Measurements from ENCODE around the gene C9orf78. TPM values are rescaled to one million over a fixed set of nuclear protein-coding genes. Genes with fewer than 3 reads are reported as not detected.

C9orf78 gene
- total RNA-seq, 1 donor from 2014 or later = 77.3 TPM

DNA sequence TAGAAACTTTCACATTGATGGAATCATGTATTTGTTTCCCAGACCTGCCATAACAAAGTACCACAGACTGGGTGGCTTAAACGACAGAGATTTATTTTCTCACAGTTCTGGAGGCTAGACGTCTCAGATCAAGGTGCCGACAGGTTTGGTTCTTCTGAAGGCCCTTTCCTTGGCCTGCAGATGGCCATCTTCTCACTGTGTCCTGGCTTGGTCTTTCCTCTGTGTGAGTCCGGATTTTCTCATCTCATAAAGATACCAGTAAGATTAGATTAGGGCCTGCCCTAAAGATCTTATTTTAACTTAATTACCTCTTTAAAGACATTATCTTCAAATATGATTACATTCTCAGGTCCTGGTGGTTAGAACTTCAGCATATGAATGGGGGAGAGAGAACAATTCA, 6.0 kb upstream of the C9orf78 start:
- H3K36me3 ChIP-seq (ENCODE audit: control insufficient read depth, insufficient read depth, low read length) = no peaks in the 10 kb centered on the region
- no peak for DNase-seq (ENCODE audit: low read depth)
- H3K4me3 ChIP-seq (ENCODE audit: low read depth, low read length) = no peak overlapping the region
- TF ChIP-seq, protein P1, sequence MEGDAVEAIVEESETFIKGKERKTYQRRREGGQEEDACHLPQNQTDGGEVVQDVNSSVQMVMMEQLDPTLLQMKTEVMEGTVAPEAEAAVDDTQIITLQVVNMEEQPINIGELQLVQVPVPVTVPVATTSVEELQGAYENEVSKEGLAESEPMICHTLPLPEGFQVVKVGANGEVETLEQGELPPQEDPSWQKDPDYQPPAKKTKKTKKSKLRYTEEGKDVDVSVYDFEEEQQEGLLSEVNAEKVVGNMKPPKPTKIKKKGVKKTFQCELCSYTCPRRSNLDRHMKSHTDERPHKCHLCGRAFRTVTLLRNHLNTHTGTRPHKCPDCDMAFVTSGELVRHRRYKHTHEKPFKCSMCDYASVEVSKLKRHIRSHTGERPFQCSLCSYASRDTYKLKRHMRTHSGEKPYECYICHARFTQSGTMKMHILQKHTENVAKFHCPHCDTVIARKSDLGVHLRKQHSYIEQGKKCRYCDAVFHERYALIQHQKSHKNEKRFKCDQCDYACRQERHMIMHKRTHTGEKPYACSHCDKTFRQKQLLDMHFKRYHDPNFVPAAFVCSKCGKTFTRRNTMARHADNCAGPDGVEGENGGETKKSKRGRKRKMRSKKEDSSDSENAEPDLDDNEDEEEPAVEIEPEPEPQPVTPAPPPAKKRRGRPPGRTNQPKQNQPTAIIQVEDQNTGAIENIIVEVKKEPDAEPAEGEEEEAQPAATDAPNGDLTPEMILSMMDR (IDR thresholded peaks at IDR 0.05; ENCODE audit: insufficient read depth, low read length, poor library complexity, severe bottlenecking) = no peak
- no peaks in the 10 kb centered on the region for H3K27me3 ChIP-seq (ENCODE audit: control insufficient read depth, insufficient read depth, low read length)

DNA sequence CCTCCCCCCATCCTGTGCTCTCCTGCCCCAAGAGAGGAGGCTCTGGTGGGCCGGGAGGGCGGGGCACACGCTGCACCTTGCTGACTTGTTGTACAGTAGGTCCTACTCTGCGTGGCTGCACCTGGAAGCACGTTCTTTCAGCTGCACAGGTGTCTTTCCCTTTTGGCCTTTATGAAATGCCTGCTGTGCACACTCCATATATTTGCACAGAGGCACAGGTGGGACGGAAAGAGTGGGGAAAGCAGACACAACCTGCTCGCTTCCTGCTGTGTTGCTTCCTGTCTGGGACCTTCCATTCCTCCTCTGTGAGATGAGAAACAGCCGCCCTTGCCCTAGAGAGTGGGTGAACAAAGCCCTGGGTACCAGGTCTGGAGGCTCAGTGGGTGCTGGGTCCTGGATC, 5.0 kb upstream of the C9orf78 start:
- H3K4me3 ChIP-seq (ENCODE audit: low read depth, low read length) = no peak overlapping the region
- H3K36me3 ChIP-seq (ENCODE audit: control insufficient read depth, insufficient read depth, low read length) = no peaks in the 10 kb centered on the region
- TF ChIP-seq, protein P1 (IDR thresholded peaks at IDR 0.05; ENCODE audit: insufficient read depth, low read length, poor library complexity, severe bottlenecking) = no peak
- no peaks in the 10 kb centered on the region for H3K27me3 ChIP-seq (ENCODE audit: control insufficient read depth, insufficient read depth, low read length)
- DNase-seq (ENCODE audit: low read depth) = no peak

DNA sequence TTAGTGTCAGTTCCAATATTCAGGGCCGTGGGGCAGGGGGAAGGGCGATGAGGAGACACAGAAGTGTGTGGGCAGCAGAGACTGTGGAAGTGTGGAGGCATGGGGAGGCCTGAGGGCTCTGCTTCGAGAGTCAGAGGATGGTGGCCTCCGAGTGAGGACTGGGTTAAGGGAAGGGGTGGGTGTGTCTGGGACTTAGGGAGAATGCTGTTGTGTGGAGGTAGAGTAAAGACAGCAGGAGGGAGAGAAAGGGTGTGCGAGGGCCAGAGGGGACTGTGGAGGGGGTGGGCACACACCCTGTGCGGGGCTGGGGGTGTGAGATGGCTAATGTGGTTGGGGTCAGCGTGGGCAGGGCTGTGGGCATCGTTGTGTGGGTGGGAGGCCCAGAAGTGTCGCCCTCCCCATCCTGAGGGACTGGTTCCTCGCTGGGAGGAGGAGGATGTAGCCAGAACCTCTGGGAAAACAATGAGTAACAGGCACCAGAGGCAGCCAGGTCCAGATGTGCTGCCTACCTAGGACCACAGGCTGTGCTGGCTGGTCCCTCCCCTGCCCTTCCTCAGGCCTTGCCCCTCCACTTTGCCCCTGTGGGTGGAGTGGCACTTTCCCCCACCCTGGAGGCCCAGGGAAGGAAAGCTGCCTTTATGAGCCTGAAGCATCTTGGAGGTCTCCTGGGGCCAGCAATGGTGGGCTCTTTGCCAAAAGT, 4.4 kb upstream of the C9orf78 start:
- Histone ChIP-seq H3K4me3 (ENCODE audit: low read depth, low read length) (no peak overlapping the region), H3K36me3 (ENCODE audit: control insufficient read depth, insufficient read depth, low read length) (no peaks in the 10 kb centered on the region), H3K27me3 (ENCODE audit: control insufficient read depth, insufficient read depth, low read length) (no peaks in the 10 kb centered on the region)
- TF ChIP-seq, protein P1 (IDR thresholded peaks at IDR 0.05; ENCODE audit: insufficient read depth, low read length, poor library complexity, severe bottlenecking) = no peak
- DNase-seq (ENCODE audit: low read depth) = no peak

DNA sequence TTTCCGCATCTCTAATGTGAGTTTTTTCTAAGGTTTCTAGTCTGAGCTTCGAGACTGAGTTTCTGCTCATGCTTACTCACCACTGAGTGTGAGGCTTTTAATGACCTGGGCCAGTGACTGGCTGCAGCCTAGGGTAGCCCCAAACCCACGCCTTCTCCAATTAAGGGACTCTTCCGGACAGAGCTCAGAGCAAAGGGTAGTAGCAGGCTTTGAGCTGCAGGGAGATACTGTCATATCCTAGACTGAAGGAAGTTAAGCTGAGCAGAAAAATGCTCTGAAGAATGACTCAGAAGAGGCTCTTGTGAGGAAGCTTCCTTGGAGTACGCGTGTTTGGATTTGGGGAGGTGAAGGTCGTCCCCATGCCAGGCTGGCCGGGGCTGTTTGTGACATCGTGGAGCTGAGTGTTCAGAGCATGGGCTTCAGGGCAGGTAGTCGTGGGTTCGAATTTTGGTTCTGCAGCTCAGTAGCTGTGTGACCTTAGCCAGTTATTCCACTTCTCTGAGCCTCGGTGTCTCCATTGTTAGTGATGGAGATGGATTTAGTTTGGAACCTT, 3.7 kb upstream of the C9orf78 start:
- H3K36me3 ChIP-seq (ENCODE audit: control insufficient read depth, insufficient read depth, low read length) = no peaks in the 10 kb centered on the region
- DNase-seq (ENCODE audit: low read depth) = no peak
- no peaks in the 10 kb centered on the region for H3K27me3 ChIP-seq (ENCODE audit: control insufficient read depth, insufficient read depth, low read length)
- no peak overlapping the region for H3K4me3 ChIP-seq (ENCODE audit: low read depth, low read length)
- TF ChIP-seq, protein P1 (IDR thresholded peaks at IDR 0.05; ENCODE audit: insufficient read depth, low read length, poor library complexity, severe bottlenecking) = no peak

DNA sequence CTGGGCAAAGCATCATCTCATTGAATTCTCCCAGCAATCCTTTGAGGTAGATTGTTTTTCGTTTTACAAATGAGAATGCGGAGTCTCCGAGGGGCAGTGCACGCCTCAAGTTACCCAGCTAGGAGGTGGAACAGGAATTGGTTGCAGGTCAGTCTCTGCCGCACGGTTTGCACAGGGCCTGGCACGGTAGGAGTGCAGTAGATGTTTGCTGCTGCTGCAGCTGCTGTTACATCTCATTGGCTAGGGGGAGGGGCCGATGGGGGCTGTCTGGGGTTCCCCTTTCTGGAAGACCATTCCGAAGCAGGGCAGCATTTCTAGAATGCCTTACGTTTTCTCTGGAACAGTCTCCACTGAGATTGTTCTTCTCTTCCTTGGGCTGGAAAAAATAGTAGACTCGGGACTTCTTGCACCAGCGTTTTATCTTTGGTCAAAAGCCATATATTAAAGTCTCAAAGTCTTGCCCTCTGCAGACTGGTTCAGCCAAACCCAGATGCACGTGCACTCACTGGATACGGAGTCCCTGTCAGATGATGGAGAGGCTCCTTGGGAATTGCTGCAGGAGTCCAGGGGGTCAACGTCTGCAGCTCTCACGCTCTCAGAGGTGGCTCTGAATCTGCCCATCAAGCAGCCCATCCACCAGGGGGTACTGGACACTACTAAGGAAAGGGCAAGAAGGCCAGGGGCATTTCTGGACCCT, 1.4 kb upstream of the C9orf78 start:
- peak overlapping the region; percentile 76 for H3K4me3 ChIP-seq (ENCODE audit: low read depth, low read length)
- TF ChIP-seq, protein P1 (IDR thresholded peaks at IDR 0.05; ENCODE audit: insufficient read depth, low read length, poor library complexity, severe bottlenecking) = no peak

More for the DNA sequence above, 1.4 kb upstream of the C9orf78 start:
- Histone ChIP-seq H3K27me3 (ENCODE audit: control insufficient read depth, insufficient read depth, low read length) (no peaks in the 10 kb centered on the region), H3K36me3 (ENCODE audit: control insufficient read depth, insufficient read depth, low read length) (no peaks in the 10 kb centered on the region)
- DNase-seq (ENCODE audit: low read depth) = no peak

Measured in kidney epithelial cell (primary cell).